ENCODE measurements around the gene DSTN.

The DSTN gene

DNA sequence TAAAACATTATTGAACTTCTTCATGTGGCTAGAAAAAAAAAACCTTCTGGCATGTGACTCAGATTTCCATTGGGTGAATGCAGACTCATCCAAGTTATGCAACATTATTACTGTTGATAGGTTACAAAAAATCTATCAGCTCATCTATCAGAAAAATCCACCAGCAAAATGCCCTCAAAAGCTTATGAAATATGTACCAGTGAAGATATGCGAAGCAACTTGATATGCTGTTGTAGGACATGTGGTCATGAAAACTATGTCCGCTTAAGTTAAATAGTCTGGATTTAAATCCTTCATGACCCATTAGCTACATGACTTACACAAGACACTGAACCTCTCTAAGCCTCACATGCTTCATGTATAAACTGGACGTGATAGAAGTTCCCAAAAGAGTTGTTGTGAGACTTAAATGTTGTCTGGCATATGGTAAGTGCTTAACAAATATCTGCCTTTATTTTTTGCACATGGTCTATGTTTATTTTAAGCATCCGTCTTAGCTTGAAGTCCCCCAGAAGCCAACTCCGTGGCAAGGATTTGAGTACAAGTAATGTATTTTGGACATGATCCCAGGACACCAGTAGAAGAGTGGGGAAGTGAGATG, 26.2 kb upstream of the DSTN start:
- intact Hi-C loops (cut with DNase I), result no loop called here
- DNase-seq, result no peak

DNA sequence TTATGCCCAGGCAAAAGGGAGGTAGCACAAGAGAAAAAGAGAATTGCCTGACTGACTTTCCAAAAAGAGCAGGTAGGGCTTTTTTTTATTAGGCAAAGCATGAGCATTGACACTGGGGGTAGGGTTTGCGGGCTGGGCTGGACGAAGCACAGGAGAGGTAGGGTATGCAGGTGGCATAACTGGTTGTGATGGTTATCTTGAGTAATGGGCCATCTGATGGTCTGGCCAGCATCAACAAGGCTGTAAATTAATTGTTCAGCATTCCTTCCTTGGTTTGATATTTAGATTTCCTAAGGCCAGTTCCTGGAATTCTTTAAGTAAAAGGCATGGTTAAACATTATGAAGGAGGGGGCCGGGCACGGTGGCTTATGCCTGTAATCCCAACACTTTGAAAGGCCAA, 24.7 kb upstream of the DSTN start:
- intact Hi-C loops (cut with DNase I), result no loop called here
- DNase-seq, result no peak

DNA sequence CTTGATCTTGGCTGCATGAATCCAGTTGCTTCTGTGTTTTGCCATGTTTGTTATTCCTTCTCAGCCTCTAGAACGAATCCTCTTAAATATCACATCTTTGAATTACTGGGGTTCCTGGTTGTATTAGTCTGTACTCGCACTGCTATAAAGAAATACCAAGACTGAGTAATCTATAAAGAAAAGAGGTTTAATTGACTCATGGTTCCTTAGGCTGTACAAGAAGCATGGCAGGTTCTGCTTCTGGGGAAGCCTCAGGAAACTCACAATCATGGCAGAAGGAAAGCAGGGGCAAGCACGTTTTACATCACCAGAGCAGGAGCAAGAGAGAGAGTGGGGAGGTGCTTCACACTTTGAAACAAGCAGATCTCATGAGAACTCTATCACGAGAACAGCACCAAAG, 20.7 kb upstream of the DSTN start:
- no peak for DNase-seq
- intact Hi-C loops (cut with DNase I), result no loop called here

GRCh38 chr20:17555106-17555505, 14.8 kb upstream of the DSTN start:
- intact Hi-C loops (cut with DNase I), result no loop called here
- no peak for DNase-seq

DNA sequence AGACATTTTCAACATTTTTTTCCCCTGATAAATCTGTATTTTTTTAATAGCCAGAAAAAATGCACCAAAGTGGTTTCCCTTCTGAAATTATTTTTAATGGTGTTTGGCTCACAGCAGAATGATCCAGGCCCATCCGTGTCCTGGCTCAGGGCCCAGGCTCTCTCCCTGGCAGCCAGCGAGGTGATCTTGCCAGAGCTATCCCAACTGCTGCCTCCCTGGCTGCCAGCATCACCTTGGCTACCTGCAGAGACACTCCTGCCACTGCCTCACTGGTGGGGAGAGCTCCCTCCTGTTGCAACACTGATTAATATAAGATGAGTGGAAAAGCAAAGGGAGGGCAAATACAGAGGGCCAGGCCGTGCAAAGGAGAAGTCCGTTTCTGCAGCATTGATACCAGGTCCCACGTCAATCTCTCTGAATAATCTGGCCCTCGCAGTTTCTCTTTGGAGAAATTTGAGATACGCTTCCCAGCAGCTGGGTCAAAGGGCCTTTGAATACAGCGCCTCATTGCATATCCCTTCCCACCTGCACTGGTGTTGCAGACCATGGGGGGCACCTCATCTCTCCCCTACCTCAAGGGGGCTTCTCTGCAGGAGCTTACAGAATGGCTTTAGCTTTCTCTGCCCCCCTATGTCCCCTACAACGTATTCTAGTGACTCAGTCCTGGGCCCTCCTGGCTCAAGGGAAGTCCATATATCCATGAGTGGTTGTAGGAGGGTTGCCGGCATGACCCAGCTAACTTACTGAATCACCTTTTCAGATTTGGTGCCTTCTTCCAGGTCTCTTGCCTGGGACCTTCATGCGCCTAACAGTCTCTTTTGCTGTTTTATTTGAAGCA, 12.8 kb upstream of the DSTN start:
- intact Hi-C loops (cut with DNase I), result no loop called here
- peak in 7 of 10 donors; percentile 27 to 87 (median 39) for DNase-seq

DNA sequence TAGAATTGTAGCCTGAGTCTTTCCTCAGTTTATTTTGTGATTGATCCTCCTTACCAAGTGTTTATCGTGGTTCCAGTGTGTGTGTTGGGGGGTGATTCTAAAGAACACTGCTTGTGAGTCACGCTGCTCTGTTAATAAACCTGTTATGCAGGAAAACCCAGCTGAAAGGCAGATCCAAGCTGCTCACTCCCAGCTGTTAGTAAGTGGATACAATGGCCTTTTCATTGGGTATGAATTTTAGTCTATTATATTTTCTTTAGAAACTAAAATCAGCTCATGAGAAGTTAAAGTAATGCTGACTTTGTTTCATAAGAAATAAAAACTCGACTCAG, 12.2 kb upstream of the DSTN start:
- intact Hi-C loops (cut with DNase I), result no loop called here
- no peak for DNase-seq

DNA sequence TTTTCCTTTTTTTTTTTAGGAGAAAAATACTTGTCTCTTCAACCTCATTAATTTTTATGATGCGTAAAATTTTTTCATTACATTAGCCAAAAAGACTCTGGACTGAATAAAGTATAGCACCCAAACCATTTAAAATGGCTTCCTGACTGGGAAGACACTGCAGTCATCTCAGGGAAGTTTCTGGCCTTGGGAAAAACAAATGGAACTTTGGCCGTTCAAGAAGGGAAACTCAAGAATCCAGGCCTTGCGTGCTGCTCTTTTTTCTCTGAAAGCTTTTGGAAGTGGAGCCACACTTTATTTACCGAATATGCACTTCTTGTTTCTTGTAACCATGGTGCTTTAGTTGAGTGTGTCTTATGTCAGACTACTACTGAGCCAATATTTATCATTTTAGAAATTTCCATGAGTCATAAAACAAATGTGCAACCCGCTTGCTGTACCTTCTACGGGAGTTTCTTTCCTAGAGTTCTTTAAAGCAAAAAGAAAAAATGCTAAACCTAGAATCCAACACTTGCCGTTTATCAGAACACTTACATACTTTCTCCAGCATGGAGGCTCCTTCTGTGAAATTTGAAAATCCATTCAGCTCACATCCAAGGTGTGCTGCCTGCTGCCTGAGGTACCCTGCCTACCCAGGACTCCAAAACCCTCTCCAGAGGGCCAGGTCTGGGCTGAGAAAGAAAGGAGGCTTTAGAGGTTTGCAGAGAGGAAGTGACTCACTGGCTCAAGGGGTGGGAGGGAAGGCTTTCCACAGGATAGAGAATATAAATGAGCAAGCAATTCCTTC, 11.5 kb upstream of the DSTN start:
- intact Hi-C loops (cut with DNase I), result no loop called here
- peak in 2 of 10 donors; percentile 8 to 16 for DNase-seq

GRCh38 chr20:17558941-17559304, 11.0 kb upstream of the DSTN start:
- intact Hi-C loops (cut with DNase I), result no loop called here
- DNase-seq, result no peak

DNA sequence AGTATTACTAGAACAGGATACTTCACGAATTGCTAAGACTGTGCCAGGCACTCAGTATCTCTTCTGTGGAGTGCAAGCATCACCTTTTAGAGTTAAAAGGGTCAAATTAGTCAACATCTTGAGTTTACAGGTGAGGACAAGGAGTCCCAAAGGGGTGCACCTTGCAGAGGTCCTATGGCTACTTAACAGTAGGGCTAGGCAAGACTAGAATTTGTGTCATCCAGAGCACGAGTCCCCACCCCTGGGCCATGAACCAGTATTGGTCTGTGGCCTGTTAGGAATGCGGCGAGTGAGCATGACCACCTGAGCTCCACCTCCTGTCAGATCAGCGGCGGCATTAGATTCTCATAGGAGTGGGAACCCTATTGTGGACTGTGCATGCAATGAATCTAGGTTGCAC, 10.5 kb upstream of the DSTN start:
- intact Hi-C loops (cut with DNase I), result no loop called here
- no peak for DNase-seq

DNA sequence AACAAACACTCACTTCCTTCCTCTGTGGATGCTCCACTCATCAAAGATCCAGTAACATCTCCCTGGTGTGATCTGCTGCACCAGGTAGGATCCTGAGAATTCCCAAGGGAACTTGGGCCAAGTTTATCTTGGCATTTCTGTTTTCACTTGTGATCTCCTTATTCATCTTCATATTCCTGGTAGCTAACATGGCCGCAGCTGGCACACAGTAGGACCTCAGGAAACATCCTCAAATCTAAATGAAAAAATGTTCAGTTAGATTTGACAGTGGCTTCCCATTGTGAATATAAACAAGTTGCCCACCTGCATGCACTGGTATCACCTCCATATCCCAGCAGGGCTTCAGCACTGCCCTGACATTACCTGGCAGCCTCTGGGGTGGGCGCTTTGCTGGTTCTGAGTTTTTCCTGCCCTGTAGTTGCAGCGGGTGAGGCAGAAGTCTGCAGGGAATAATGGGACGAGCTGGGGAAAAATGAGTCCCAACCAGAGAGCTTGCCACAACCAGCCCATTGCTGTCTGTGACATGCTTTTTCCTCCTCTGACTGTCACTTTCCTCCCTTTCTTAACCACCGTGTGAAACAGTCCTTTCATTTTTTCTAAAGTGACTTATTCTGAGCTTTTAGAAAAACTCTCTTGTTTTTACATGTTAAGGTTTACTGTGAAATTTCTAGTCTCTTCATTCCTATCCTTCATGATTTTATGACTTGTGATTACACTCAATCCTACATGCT, 9.4 kb upstream of the DSTN start:
- intact Hi-C loops (cut with DNase I), result no loop called here

DNA sequence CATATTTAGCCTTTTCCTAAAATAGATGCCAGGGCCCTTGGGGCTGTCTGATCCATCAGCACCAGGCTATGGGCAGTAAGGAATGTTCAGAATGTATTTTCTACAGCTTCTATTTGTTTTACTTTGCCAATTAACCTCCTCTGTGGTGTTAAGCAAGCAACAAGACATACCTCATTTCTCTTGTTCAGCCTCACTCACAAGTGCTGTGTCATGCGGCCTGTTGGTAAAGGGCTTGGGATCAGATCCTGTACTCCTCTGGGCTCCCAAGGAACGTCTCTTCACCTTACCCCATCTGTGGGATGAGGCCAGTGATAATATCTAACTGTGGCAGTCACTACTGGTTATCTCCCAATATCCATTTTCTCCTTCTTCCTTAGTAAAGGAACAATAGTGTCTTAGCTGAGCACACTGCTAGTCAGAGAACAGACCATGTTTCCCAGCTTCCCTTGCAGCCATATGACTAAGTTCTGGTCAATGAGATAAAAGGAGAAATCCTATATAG, 7.0 kb upstream of the DSTN start:
- DNase-seq, result no peak
- intact Hi-C loops (cut with DNase I), result no loop called here

More for the DNA sequence above, 9.4 kb upstream of the DSTN start:
- DNase-seq, result no peak

- intact Hi-C loops (cut with DNase I), result no loop called here
- no peak for DNase-seq
Measured at GRCh38 chr20:17565169-17565845, 4.6 kb upstream of the DSTN start.

GRCh38 chr20:17566345-17566744, 3.5 kb upstream of the DSTN start:
- no peak for DNase-seq
- intact Hi-C loops (cut with DNase I), result no loop called here

GRCh38 chr20:17568045-17568788, 1.7 kb upstream of the DSTN start:
- no peak for DNase-seq

GRCh38 chr20:17568972-17569521, 828 bp upstream of the DSTN start:
- DNase-seq, result peak; percentile 16 to 90 (median 45)
- intact Hi-C loops (cut with DNase I), result loop anchor here (1.0 kb wide), 1 partner anchor 114 kb away; no protein-coding TSS in a partner anchor

More at GRCh38 chr20:17568045-17568788, 1.7 kb upstream of the DSTN start:
- intact Hi-C loops (cut with DNase I), result loop anchor here (1.0 kb wide), 1 partner anchor 115 kb away; no protein-coding TSS in a partner anchor

- intact Hi-C loops (cut with DNase I), result no loop called here
- DNase-seq, result peak in 8 of 10 donors; percentile 14 to 91 (median 42)
Measured at GRCh38 chr20:17570347-17571152, 675 bp downstream of the DSTN start.

DNA sequence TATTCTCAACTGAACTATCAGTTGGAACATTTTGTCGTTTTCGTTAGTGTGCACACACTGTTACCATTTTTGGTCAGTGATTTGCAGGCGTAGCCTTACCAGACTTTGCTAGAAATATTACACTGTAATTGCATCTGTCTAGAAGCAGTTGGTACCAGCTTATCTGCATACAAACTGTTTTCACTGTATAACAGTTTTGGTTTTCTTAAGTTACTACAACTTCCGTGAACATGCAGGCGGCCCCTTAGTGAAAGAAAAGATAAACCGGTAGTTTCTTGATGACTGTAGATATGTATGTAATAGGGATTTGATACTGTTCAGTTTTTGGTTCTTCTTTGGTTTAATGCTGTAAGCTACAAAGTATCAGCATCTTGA, 1.3 kb downstream of the DSTN start:
- intact Hi-C loops (cut with DNase I), result no loop called here
- no peak for DNase-seq

GRCh38 chr20:17572034-17572638, 2.3 kb downstream of the DSTN start:
- intact Hi-C loops (cut with DNase I), result no loop called here
- no peak for DNase-seq

Measured in posterior cingulate gyrus (tissue), 11 donors.